Gastrocnemius medialis (tissue), 4 donors: ENCODE data around the gene GPR132. TPM values are rescaled to one million over a fixed set of nuclear protein-coding genes. Genes with fewer than 3 reads are reported as not detected.

Source experiments
- ATAC-seq, 2 donors: fragments of 150-250 bp; one replicate each; pipeline ENCODE4 v1.9.1; 2016
- DNase-seq, 2 donors: peaks; one replicate each; pipeline ENCODE4 v3.0.0-alpha.2; 2019
- H3K27ac ChIP-seq, 4 donors: fragments of 200-600 bp; sonication (generic); 1 replicate in 1 of 4; 2 replicates in 3 of 4; pipeline ENCODE4 v1.5.1; 2016 to 2018; ENCODE audit warnings: mild to moderate bottlenecking in 2 of 4, moderate library complexity in 1 of 4
- H3K27me3 ChIP-seq, 3 donors: fragments of 200-600 bp; sonication (generic) in 2 of 3; 1 replicate in 1 of 3; 2 replicates in 2 of 3; pipeline versions ENCODE4 v1.5.1 to v1.6.0; 2016 to 2019; ENCODE audit warnings: mild to moderate bottlenecking in 1 of 3, moderate library complexity in 1 of 3
- H3K36me3 ChIP-seq, 2 donors: fragments of 200-600 bp; sonication (generic) in 1 of 2; one replicate each; pipeline ENCODE4 v1.5.1; 2017 to 2018
- H3K4me1 ChIP-seq, 2 donors: fragments of 200-600 bp; sonication (generic) in 1 of 2; one replicate each; pipeline ENCODE4 v1.5.1; 2016 to 2017; ENCODE audit warnings: mild to moderate bottlenecking in 2 of 2
- H3K4me3 ChIP-seq, 4 donors: fragments of 200-600 bp; sonication (generic) in 3 of 4; 1 replicate in 1 of 4; 2 replicates in 3 of 4; pipeline ENCODE4 v1.5.1; 2016 to 2019; ENCODE audit warnings: mild to moderate bottlenecking in 2 of 4
- H3K9me3 ChIP-seq, 3 donors: fragments of 200-600 bp; sonication (generic) in 2 of 3; 1 replicate in 1 of 3; 2 replicates in 2 of 3; pipeline ENCODE4 v1.5.1; 2016 to 2019
- CTCF ChIP-seq, 5 experiments: fragments of 450-650 bp in 3 of 5; fragments of 200-600 bp in 2 of 5; sonication (generic) in 2 of 5; IDR thresholded peaks in 4 of 5; conservative IDR thresholded peaks in 1 of 5; 1 replicate in 4 of 5; 2 replicates in 1 of 5; pipeline ENCODE4 v1.5.1; 2016 to 2019; ENCODE audit warnings: antibody characterized with exemption in 5 of 5, mild to moderate bottlenecking in 3 of 5, moderate library complexity in 3 of 5
- POLR2A ChIP-seq, 2 donors: fragments of 450-650 bp; IDR thresholded peaks; one replicate each; pipeline ENCODE4 v1.6.1; 2017; ENCODE audit warnings: antibody characterized with exemption in 2 of 2, mild to moderate bottlenecking in 2 of 2, moderate library complexity in 2 of 2
- in situ Hi-C, 4 donors: fragments of 200-750 bp; cut with MboI; loops; one replicate each; pipeline versions ENCODE4 v1.15.0 to v1.8.0; 2017; ENCODE audit warnings: low sequenced_read_pairs in 4 of 4
- intact Hi-C: fragments of 100-400 bp; cut with DNase I; formaldehyde crosslinking; loops from one replicate; pipeline ENCODE4 v1.15.1; 2023; ENCODE audit warnings: low total_unique reads
- total RNA-seq, 4 donors: library from RNA; depleted of rRNA; stranded (reverse); fragments of >200 nt; gene quantifications; one replicate each; pipeline versions ENCODE4 v1.1.0 to v1.2.3, GENCODE V29; 2016

The GPR132 gene
- total RNA-seq, 4 donors from 2014 or later: 0.07 to 0.61 (median 0.26) TPM

- intact Hi-C loops (no loop called here), in situ Hi-C loops (no loop called here)
- no peak for DNase-seq
- Histone ChIP-seq H3K27ac (no peak overlapping the region), H3K9me3 (no peaks in the 10 kb centered on the region), H3K4me1 (no peaks in the 10 kb centered on the region), H3K4me3 (no peak overlapping the region), H3K27me3 (no peaks in the 10 kb centered on the region), H3K36me3 (peaks cover 0 to 7% of the 10 kb centered on the region in 2 donors)
- ATAC-seq: no peak
- TF ChIP-seq POLR2A (IDR thresholded peaks at IDR 0.05) (no peak), CTCF (IDR thresholded peaks at IDR 0.05 in 4 of 5, conservative IDR thresholded peaks at IDR 0.05 in 1 of 5) (no peak)
These were observed 58.2 kb downstream of the GPR132 start for GRCh38 chr14:105006831-105007592.

- no peak for ATAC-seq
- peaks cover 0 to 5% of the 10 kb centered on the region in 2 donors for H3K36me3 ChIP-seq
- intact Hi-C loops: no loop called here
- in situ Hi-C loops: no loop called here
- no peaks in the 10 kb centered on the region for H3K9me3 ChIP-seq
- DNase-seq: no peak
- TF ChIP-seq CTCF (IDR thresholded peaks at IDR 0.05 in 4 of 5, conservative IDR thresholded peaks at IDR 0.05 in 1 of 5): no peak
- TF ChIP-seq POLR2A (IDR thresholded peaks at IDR 0.05): no peak
- no peak overlapping the region for H3K4me3 ChIP-seq
- H3K27ac ChIP-seq: no peak overlapping the region
- no peaks in the 10 kb centered on the region for H3K27me3 ChIP-seq
- H3K4me1 ChIP-seq: no peaks in the 10 kb centered on the region
These were observed 59.0 kb downstream of the GPR132 start for GRCh38 chr14:105005929-105006830.

- Histone ChIP-seq H3K4me1 (no peaks in the 10 kb centered on the region), H3K36me3 (no peaks in the 10 kb centered on the region), H3K27ac (no peak overlapping the region), H3K4me3 (no peak overlapping the region), H3K9me3 (no peaks in the 10 kb centered on the region), H3K27me3 (no peaks in the 10 kb centered on the region)
- no peak for ATAC-seq
- TF ChIP-seq CTCF (IDR thresholded peaks at IDR 0.05 in 4 of 5, conservative IDR thresholded peaks at IDR 0.05 in 1 of 5) (no peak), POLR2A (IDR thresholded peaks at IDR 0.05) (no peak)
- no peak for DNase-seq
- intact Hi-C loops (no loop called here), in situ Hi-C loops (no loop called here)
These were observed 59.8 kb downstream of the GPR132 start for GRCh38 chr14:105005329-105005928.

Other genes starting within 250 kb of the GPR132 start
- gene CEP170B, start 200.2 kb downstream of the GPR132 start, total RNA-seq: 10 to 100 TPM in 1 of 4 donors, 1 to 10 TPM in 3; 4.5 to 13.0 (median 7.1) TPM
- gene PLD4, start 140.6 kb downstream of the GPR132 start, total RNA-seq: not detected
- 1 to 10 TPM; 2.0 to 8.6 (median 3.4) TPM for gene AHNAK2, start 87.1 kb downstream of the GPR132 start, total RNA-seq
- 1 to 10 TPM in 3 of 4 donors, under 1 TPM in 1; 0.71 to 4.0 (median 3.3) TPM for gene CLBA1, start 79.6 kb downstream of the GPR132 start, total RNA-seq
- 1 to 10 TPM in 3 of 4 donors, under 1 TPM in 1; 0.71 to 2.2 (median 1.8) TPM for gene CDCA4, start 44.3 kb downstream of the GPR132 start, total RNA-seq
- gene JAG2, start 103.3 kb upstream of the GPR132 start, total RNA-seq: 10 to 100 TPM in 3 of 4 donors, 1 to 10 TPM in 1; 8.0 to 17.9 (median 15.7) TPM
- 10 to 100 TPM; 11.0 to 25.5 (median 16.4) TPM for gene NUDT14, start 115.9 kb upstream of the GPR132 start, total RNA-seq
- 10 to 100 TPM; 48.4 to 85.9 (median 53.6) TPM for gene BTBD6, start 183.1 kb upstream of the GPR132 start, total RNA-seq
- gene BRF1, start 235.6 kb upstream of the GPR132 start, total RNA-seq: 10 to 100 TPM; 19.5 to 27.4 (median 21.4) TPM
- gene PACS2, start 249.3 kb upstream of the GPR132 start, total RNA-seq: 100 to 1,000 TPM in 1 of 4 donors, 10 to 100 TPM in 3; 81.0 to 115 (median 93.1) TPM